HEK293 (cell line): ENCODE measurements around the gene AIF1L.

ENCODE experiments used
- CTCF ChIA-PET: fragments of 350-600 bp; formaldehyde crosslinking; extraction: SDS; loops from one replicate; lab custom pipeline; 2021; ENCODE audit warnings: antibody characterized with exemption; lab: Yijun Ruan, JAX
- POLR2A ChIA-PET: fragments of 300-600 bp; formaldehyde crosslinking; extraction: SDS; loops from one replicate; lab custom pipeline; 2020; ENCODE audit warnings: antibody characterized with exemption, inconsistent platforms; lab: Yijun Ruan, JAX
- H3K27ac ChIP-seq: fragments of 200-500 bp; sonication (Bioruptor generic); 2 replicates; pipeline ENCODE4 v1.5.1; 2014; ENCODE audit warnings: low read depth, low read length, control low read depth, inconsistent platforms; ENCODE audit errors: extremely low read depth
- H3K36me3 ChIP-seq, 2 experiments: fragments of 200-500 bp in 1 of 2; sonication (Bioruptor generic) in 1 of 2; 1 replicate in 1 of 2; 2 replicates in 1 of 2; pipeline ENCODE4 v1.5.1; 2014 to 2017; ENCODE audit warnings: inconsistent platforms in 2 of 2, low read length in 2 of 2; ENCODE audit not compliant: control insufficient read depth in 2 of 2, insufficient read depth in 1 of 2
- H3K4me1 ChIP-seq: fragments of 200-500 bp; sonication (Bioruptor generic); 2 replicates; pipeline ENCODE4 v1.5.1; 2014; ENCODE audit warnings: mild to moderate bottlenecking, low read length, inconsistent platforms; ENCODE audit not compliant: control insufficient read depth, insufficient read depth
- H3K4me3 ChIP-seq: 2 replicates; pipeline ENCODE4 v1.5.1; 2011; ENCODE audit warnings: low read depth, mild to moderate bottlenecking, control low read depth, low read length, moderate library complexity
- H3K9me3 ChIP-seq: fragments of 200-500 bp; sonication (Bioruptor generic); 2 replicates; pipeline ENCODE4 v1.5.1; 2014; ENCODE audit warnings: low read depth, low read length, inconsistent platforms; ENCODE audit not compliant: control insufficient read depth, insufficient read depth
- EGR2 ChIP-seq: fragments of 450-650 bp; formaldehyde crosslinking; IDR thresholded peaks from 2 replicates; pipeline ENCODE4 v1.5.1; 2016; ENCODE audit warnings: low read depth, missing biosample characterization, missing genetic modification characterization
- HOXA7 ChIP-seq: sonication (generic); formaldehyde crosslinking; IDR thresholded peaks from 2 replicates; pipeline ENCODE4 v1.8.1; 2022; ENCODE audit warnings: missing genetic modification reagents, borderline replicate concordance
- SCRT1 ChIP-seq: fragments of 450-650 bp; formaldehyde crosslinking; IDR thresholded peaks from 2 replicates; pipeline ENCODE4 v1.5.1; 2016; ENCODE audit warnings: missing biosample characterization, missing genetic modification characterization, borderline replicate concordance
- ZBTB49 ChIP-seq: fragments of 450-650 bp; formaldehyde crosslinking; IDR thresholded peaks from 2 replicates; pipeline ENCODE4 v1.5.1; 2016; ENCODE audit warnings: missing biosample characterization, missing genetic modification characterization, low read depth
- ZBTB8A ChIP-seq: fragments of 450-650 bp; formaldehyde crosslinking; IDR thresholded peaks from 2 replicates; pipeline ENCODE4 v1.5.1; 2016; ENCODE audit warnings: missing biosample characterization, missing genetic modification characterization
- ZFP41 ChIP-seq: fragments of 450-650 bp; formaldehyde crosslinking; IDR thresholded peaks from 2 replicates; pipeline ENCODE4 v1.5.1; 2016; ENCODE audit warnings: missing biosample characterization, missing genetic modification characterization, borderline replicate concordance
- ZNF184 ChIP-seq: fragments of 450-650 bp; IDR thresholded peaks from 2 replicates; pipeline ENCODE4 v1.5.1; 2018; ENCODE audit warnings: missing biosample characterization, mild to moderate bottlenecking, missing genetic modification characterization
- ZNF239 ChIP-seq: fragments of 450-650 bp; formaldehyde crosslinking; IDR thresholded peaks from 2 replicates; pipeline ENCODE4 v1.5.1; 2016; ENCODE audit warnings: missing biosample characterization, missing genetic modification characterization
- ZNF350 ChIP-seq: fragments of 450-650 bp; formaldehyde crosslinking; IDR thresholded peaks from 2 replicates; pipeline ENCODE4 v1.5.0; 2017; ENCODE audit warnings: missing biosample characterization, mild to moderate bottlenecking, missing genetic modification characterization
- ZNF37A ChIP-seq: fragments of 450-650 bp; IDR thresholded peaks from 2 replicates; pipeline ENCODE4 v1.5.1; 2018; ENCODE audit warnings: missing biosample characterization, missing genetic modification characterization
- ZNF623 ChIP-seq: fragments of 450-650 bp; formaldehyde crosslinking; IDR thresholded peaks from 2 replicates; pipeline ENCODE4 v1.5.1; 2016; ENCODE audit warnings: missing biosample characterization, missing genetic modification characterization
- ZNF654 ChIP-seq: fragments of 450-650 bp; formaldehyde crosslinking; IDR thresholded peaks from 2 replicates; pipeline ENCODE4 v1.5.1; 2016; ENCODE audit warnings: low read depth, missing biosample characterization, missing genetic modification characterization
- ZNF658 ChIP-seq: fragments of 450-650 bp; formaldehyde crosslinking; IDR thresholded peaks from 2 replicates; pipeline ENCODE4; 2016; ENCODE audit warnings: missing biosample characterization, missing genetic modification characterization
- ZNF677 ChIP-seq: fragments of 450-650 bp; IDR thresholded peaks from 2 replicates; pipeline ENCODE4 v1.5.0; 2018; ENCODE audit warnings: missing biosample characterization, mild to moderate bottlenecking, missing genetic modification characterization, moderate library complexity
- ZXDB ChIP-seq: fragments of 450-650 bp; formaldehyde crosslinking; IDR thresholded peaks from 2 replicates; pipeline ENCODE4 v1.5.1; 2016; ENCODE audit warnings: missing biosample characterization, missing genetic modification characterization
- TF ChIP-seq, protein P1 (sequence below): fragments of 450-650 bp; formaldehyde crosslinking; IDR thresholded peaks from 2 replicates; pipeline ENCODE4 v1.5.1; 2016; ENCODE audit warnings: missing biosample characterization, missing genetic modification characterization
- TF ChIP-seq, protein P2 (sequence below): fragments of 450-650 bp; formaldehyde crosslinking; IDR thresholded peaks from 2 replicates; pipeline ENCODE4; 2016; ENCODE audit warnings: missing biosample characterization, missing genetic modification characterization
- TF ChIP-seq, protein P3 (sequence below): fragments of 450-650 bp; formaldehyde crosslinking; IDR thresholded peaks from 2 replicates; pipeline ENCODE4 v1.5.1; 2017; ENCODE audit warnings: missing biosample characterization, missing genetic modification characterization

Gene AIF1L

DNA sequence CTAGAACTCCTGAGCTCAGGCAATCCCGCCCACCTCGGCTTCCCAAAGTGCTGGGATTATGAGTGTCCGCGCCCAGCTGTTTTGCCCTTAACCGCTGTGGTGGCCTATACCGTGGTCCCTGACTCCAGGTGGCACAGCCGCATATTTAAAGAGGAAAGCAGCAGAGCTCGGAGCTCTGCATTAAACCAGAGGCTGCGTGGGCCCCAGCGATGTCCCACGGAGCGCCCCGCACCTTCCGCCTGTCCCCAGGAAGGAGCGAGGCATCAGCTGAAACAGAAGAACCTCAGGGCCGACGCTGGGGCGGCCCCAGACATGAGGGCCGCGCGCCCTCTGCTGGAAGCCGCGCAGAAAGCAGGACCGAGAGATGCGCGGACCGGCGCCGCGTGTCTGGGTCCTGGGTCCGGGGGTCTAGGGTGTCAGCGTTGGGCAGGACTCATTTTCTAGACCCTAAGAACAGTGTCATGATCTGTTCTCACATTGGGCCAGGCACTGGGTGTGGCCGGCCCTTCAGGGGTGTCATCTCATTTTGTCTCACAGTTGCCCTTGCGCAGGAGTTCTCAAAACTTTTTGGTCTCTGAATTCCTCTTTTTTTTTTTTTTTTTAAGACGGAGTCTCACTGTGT, 49.6 kb upstream of the AIF1L start (continued):
- TF ChIP-seq, protein P1, sequence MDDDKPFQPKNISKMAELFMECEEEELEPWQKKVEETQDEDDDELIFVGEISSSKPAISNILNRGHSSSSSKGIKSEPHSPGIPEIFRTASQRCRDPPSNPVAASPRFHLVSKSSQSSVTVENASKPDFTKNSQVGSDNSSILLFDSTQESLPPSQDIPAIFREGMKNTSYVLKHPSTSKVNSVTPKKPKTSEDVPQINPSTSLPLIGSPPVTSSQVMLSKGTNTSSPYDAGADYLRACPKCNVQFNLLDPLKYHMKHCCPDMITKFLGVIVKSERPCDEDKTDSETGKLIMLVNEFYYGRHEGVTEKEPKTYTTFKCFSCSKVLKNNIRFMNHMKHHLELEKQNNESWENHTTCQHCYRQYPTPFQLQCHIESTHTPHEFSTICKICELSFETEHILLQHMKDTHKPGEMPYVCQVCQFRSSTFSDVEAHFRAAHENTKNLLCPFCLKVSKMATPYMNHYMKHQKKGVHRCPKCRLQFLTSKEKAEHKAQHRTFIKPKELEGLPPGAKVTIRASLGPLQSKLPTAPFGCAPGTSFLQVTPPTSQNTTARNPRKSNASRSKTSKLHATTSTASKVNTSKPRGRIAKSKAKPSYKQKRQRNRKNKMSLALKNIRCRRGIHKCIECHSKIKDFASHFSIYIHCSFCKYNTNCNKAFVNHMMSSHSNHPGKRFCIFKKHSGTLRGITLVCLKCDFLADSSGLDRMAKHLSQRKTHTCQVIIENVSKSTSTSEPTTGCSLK (tag by site-specific recombination): no peak
- TF ChIP-seq ZNF37A (no peak), ZNF239 (tag by site-specific recombination) (no peak)

DNA sequence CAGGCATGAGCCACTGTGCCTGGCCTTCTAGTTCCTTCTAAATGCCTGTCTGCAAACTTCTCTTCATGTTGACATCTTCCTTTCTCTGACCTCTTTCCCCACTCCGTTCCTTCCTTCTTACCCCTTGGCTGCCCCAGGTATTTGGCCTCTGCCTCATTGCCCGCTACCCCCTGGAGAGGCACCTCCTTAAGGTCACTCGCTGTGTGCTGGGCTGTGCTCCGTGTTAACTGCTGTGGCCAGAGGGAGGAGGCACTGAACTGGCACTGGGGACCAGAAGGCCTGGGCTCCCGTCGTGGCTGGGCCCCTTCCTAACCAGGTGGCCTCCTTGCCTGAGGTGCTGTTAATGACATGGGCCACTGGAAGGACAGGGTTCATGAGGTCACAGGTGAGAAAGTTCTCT, 48.0 kb upstream of the AIF1L start:
- Histone ChIP-seq H3K9me3 (no peaks in the 10 kb centered on the region), H3K36me3 (no peaks in the 10 kb centered on the region), H3K27ac (no peak overlapping the region), H3K4me3 (no peak overlapping the region), H3K4me1 (no peaks in the 10 kb centered on the region)
- ChIA-PET CTCF (interaction anchor here (0.7 to 5.8 kb wide), 9 partner anchors 9 to 1196 kb away, joined by 3 to 65 read pairs (median 4); no protein-coding TSS in a partner anchor), POLR2A (interaction anchor here (0.7 kb wide), 1 partner anchor 193 kb away, joined by 5 read pairs; no protein-coding TSS in a partner anchor)
- TF ChIP-seq ZNF184 (tag by site-specific recombination): no peak
- no peak for TF ChIP-seq ZBTB8A (tag by site-specific recombination)
- no peak for TF ChIP-seq ZXDB
- no peak for TF ChIP-seq ZNF623 (tag by site-specific recombination)
- TF ChIP-seq ZNF654 (tag by site-specific recombination): no peak
- TF ChIP-seq ZNF677 (tag by site-specific recombination): no peak
- no peak for TF ChIP-seq SCRT1 (tag by site-specific recombination)
- TF ChIP-seq EGR2 (tag by site-specific recombination): no peak
- TF ChIP-seq, protein P2, sequence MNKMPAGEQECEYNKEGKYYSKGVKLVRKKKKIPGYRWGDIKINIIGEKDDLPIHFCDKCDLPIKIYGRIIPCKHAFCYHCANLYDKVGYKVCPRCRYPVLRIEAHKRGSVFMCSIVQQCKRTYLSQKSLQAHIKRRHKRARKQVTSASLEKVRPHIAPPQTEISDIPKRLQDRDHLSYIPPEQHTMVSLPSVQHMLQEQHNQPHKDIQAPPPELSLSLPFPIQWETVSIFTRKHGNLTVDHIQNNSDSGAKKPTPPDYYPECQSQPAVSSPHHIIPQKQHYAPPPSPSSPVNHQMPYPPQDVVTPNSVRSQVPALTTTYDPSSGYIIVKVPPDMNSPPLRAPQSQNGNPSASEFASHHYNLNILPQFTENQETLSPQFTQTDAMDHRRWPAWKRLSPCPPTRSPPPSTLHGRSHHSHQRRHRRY: no peak
- TF ChIP-seq ZFP41 (tag by site-specific recombination): no peak

DNA sequence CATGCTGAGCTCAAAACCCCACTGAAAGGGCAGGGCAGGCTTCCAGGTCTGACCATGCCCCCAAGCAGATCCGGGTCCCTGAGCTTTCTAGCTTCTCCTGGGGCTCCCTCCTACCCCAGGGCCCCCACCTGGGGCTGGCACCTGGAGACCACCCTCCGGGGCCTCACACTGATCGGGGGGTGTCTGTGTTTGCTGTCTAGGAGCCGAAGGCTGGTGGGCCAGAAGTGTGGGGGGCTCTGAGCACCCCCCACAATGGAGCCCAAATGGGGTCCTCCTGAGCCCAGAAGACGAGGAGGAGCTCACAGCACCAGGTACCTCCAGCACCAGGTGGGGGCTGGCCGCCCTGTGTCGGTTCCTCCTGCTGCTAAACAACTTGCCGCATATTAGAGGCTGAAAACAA, 47.5 kb upstream of the AIF1L start:
- TF ChIP-seq, protein P3, sequence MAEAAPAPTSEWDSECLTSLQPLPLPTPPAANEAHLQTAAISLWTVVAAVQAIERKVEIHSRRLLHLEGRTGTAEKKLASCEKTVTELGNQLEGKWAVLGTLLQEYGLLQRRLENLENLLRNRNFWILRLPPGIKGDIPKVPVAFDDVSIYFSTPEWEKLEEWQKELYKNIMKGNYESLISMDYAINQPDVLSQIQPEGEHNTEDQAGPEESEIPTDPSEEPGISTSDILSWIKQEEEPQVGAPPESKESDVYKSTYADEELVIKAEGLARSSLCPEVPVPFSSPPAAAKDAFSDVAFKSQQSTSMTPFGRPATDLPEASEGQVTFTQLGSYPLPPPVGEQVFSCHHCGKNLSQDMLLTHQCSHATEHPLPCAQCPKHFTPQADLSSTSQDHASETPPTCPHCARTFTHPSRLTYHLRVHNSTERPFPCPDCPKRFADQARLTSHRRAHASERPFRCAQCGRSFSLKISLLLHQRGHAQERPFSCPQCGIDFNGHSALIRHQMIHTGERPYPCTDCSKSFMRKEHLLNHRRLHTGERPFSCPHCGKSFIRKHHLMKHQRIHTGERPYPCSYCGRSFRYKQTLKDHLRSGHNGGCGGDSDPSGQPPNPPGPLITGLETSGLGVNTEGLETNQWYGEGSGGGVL: no peak
- TF ChIP-seq ZBTB49: no peak
- TF ChIP-seq HOXA7: no peak
- no peak for TF ChIP-seq ZNF350 (tag by site-specific recombination)
- no peak for TF ChIP-seq ZNF658 (tag by site-specific recombination)
- POLR2A ChIA-PET: no interaction called here
- Histone ChIP-seq H3K4me1 (no peaks in the 10 kb centered on the region), H3K36me3 (no peaks in the 10 kb centered on the region), H3K4me3 (no peak overlapping the region), H3K27ac (no peak overlapping the region), H3K9me3 (no peaks in the 10 kb centered on the region)
- CTCF ChIA-PET: interaction anchor here (0.6 to 5.8 kb wide), 12 partner anchors 9 to 486 kb away, joined by 3 to 65 read pairs (median 4); no protein-coding TSS in a partner anchor
